HepG2 (cell line): ENCODE measurements around the gene PLD2. TPM values are rescaled to one million over a fixed set of nuclear protein-coding genes. Genes with fewer than 3 reads are reported as not detected.

Experiments
- KLF6 ChIP-seq: IDR thresholded peaks from 2 replicates; pipeline ENCODE4 v1.8.0; 2016; ENCODE audit warnings: missing biosample characterization, missing genetic modification reagents
- RELA ChIP-seq: sonication (generic); formaldehyde crosslinking; IDR thresholded peaks from 2 replicates; pipeline ENCODE4 v1.4.0; 2020; ENCODE audit warnings: missing genetic modification reagents
- SAFB2 ChIP-seq: sonication (generic); formaldehyde crosslinking; IDR thresholded peaks from 2 replicates; pipeline ENCODE4 v1.5.1; 2020; ENCODE audit warnings: missing genetic modification reagents, low read depth, mild to moderate bottlenecking, borderline replicate concordance
- SIN3A ChIP-seq: IDR thresholded peaks from 2 replicates; pipeline ENCODE4 v1.6.1; 2011; ENCODE audit warnings: low read depth, mild to moderate bottlenecking, control low read depth, low read length, borderline replicate concordance
- SMARCE1 ChIP-seq: fragments of 450-650 bp; IDR thresholded peaks from 2 replicates; pipeline ENCODE4 v1.6.1; 2017; ENCODE audit warnings: borderline replicate concordance
- SP2 ChIP-seq: sonication (generic); formaldehyde crosslinking; IDR thresholded peaks from 2 replicates; pipeline ENCODE4 v1.5.1; 2020; ENCODE audit warnings: mild to moderate bottlenecking, missing genetic modification reagents
- SRSF4 ChIP-seq: fragments of 200-400 bp; formaldehyde crosslinking; IDR thresholded peaks from one replicate; pipeline ENCODE4 v1.6.1; 2018; ENCODE audit warnings: mild to moderate bottlenecking, low read depth, low read length, moderate library complexity; ENCODE audit not compliant: poor library complexity, severe bottlenecking
- ZNF138 ChIP-seq: sonication (generic); formaldehyde crosslinking; IDR thresholded peaks from 2 replicates; pipeline ENCODE4 v1.5.0; 2020; ENCODE audit warnings: mild to moderate bottlenecking, low read depth, missing genetic modification reagents
- ZNF234 ChIP-seq: sonication (generic); formaldehyde crosslinking; conservative IDR thresholded peaks from 2 replicates; pipeline ENCODE4 v1.5.1; 2020; ENCODE audit warnings: mild to moderate bottlenecking, missing genetic modification reagents
- ZNF350 ChIP-seq: sonication (generic); formaldehyde crosslinking; IDR thresholded peaks from 2 replicates; pipeline ENCODE4 v1.4.0; 2020; ENCODE audit warnings: mild to moderate bottlenecking, low read depth, missing genetic modification reagents, borderline replicate concordance
- ZNF367 ChIP-seq: sonication (generic); formaldehyde crosslinking; IDR thresholded peaks from 2 replicates; pipeline ENCODE4 v1.4.0; 2020; ENCODE audit warnings: missing genetic modification reagents, borderline replicate concordance
- ZNF530 ChIP-seq: sonication (generic); formaldehyde crosslinking; IDR thresholded peaks from 2 replicates; pipeline ENCODE4 v1.5.0; 2020; ENCODE audit warnings: low read depth, mild to moderate bottlenecking, missing genetic modification reagents
- ZNF737 ChIP-seq: sonication (generic); formaldehyde crosslinking; IDR thresholded peaks from 2 replicates; pipeline ENCODE4 v1.5.0; 2020; ENCODE audit warnings: missing genetic modification reagents, mild to moderate bottlenecking, borderline replicate concordance
- polyA plus RNA-seq, 8 experiments: library from polyadenylated mRNA; depleted of rRNA in 3 of 8; stranded (reverse) in 7 of 8; unstranded in 1 of 8; fragments of >200 nt; fragmentation: Illumina TruSeq in 4 of 8; extraction: Trizol in 4 of 8; gene quantifications; 2 replicates each; pipeline versions ENCODE4 v1.2.1 to v1.2.3, GENCODE V29; 2011 to 2016; ENCODE audit warnings: low read depth in 4 of 8, missing spikeins in 1 of 8, mixed read lengths in 1 of 8; ENCODE audit not compliant: insufficient read depth in 1 of 8
- total RNA-seq, 5 experiments: library from RNA; depleted of rRNA; stranded (reverse); fragments of >200 nt; fragmentation: Illumina TruSeq; extraction: Trizol; gene quantifications; 2 replicates each; pipeline ENCODE4 v1.2.3, GENCODE V29; 2016; ENCODE audit warnings: low read depth in 1 of 5
- TF ChIP-seq, protein P1 (sequence below), 2 experiments: sonication (generic) in 1 of 2; formaldehyde crosslinking in 1 of 2; IDR thresholded peaks; 2 replicates each; pipeline versions ENCODE4 v1.5.1 to v1.6.1; 2011 to 2020; ENCODE audit warnings: borderline replicate concordance in 1 of 2, low read depth in 1 of 2, low read length in 1 of 2, mild to moderate bottlenecking in 1 of 2, missing genetic modification reagents in 1 of 2, moderate library complexity in 1 of 2
- TF ChIP-seq, protein P2 (sequence below): sonication (generic); formaldehyde crosslinking; IDR thresholded peaks from 2 replicates; pipeline ENCODE4 v1.8.0; 2022; ENCODE audit warnings: mild to moderate bottlenecking, missing genetic modification reagents; ENCODE audit not compliant: insufficient replicate concordance
- TF ChIP-seq, protein P3 (sequence below): sonication (generic); formaldehyde crosslinking; IDR thresholded peaks from 2 replicates; pipeline ENCODE4 v1.4.0; 2020; ENCODE audit warnings: mild to moderate bottlenecking, low read depth, missing genetic modification reagents
- TF ChIP-seq, protein P4 (sequence below): sonication (generic); formaldehyde crosslinking; IDR thresholded peaks from 2 replicates; pipeline ENCODE4 v1.8.1; 2022; ENCODE audit warnings: mild to moderate bottlenecking, missing genetic modification reagents
- TF ChIP-seq, protein P5 (sequence below): sonication (generic); formaldehyde crosslinking; IDR thresholded peaks from 2 replicates; pipeline ENCODE4 v1.4.0; 2020; ENCODE audit warnings: missing genetic modification reagents, borderline replicate concordance

Gene PLD2
- total and polyA plus RNA-seq, 2 of the 13 experiments (the other 11 are each of a cell fraction or from before 2014, with no cell fraction given): 13.4 to 29.7 TPM

DNA sequence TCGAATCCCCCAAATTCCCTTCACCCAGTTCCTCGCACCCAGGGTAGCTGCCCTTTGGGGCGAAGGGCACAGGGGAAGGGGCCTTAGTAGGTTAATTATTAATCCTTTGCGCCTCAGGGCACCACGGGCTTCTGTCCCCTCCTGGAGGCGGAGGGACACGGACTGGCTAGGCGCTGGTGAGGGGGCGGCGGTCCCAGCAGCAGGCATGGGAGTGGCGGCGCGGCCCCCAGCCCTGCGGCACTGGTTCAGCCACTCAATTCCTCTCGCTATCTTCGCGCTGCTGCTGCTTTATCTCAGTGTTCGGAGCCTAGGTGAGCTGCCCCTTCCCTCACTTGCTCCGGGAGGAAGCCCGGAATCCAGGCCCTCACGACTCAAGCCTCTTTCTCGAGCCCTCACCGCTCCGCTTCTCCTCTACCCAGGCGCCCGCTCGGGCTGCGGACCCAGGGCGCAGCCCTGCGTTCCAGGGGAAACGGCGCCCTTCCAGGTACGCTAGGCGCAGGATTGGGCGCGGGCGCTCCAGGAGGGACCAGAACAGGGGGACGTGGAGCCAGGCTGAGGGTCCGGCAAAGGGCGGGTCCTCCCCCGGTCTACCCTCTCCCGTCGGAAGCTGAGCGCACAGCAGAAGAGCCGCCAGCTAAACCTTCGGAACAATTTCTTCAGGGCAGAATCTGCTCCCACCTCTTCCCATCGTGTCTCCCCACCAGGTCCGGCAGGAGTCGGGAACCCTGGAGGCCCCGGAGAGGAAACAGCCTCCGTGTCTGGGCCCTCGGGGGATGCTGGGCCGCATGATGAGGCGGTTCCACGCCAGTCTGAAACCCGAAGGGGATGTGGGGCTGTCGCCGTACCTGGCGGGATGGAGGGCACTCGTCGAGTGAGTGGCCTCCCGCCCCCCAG, 17.9 kb upstream of the PLD2 start, which contains the start of gene GLTPD2 (continued):
- TF ChIP-seq, protein P1, sequence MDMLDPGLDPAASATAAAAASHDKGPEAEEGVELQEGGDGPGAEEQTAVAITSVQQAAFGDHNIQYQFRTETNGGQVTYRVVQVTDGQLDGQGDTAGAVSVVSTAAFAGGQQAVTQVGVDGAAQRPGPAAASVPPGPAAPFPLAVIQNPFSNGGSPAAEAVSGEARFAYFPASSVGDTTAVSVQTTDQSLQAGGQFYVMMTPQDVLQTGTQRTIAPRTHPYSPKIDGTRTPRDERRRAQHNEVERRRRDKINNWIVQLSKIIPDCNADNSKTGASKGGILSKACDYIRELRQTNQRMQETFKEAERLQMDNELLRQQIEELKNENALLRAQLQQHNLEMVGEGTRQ (IDR thresholded peaks at IDR 0.05; ENCODE audit: low read depth, low read length): no peak
- TF ChIP-seq, protein P1 (CRISPR knock-in tag; IDR thresholded peaks at IDR 0.05; ENCODE audit: borderline replicate concordance): 0 out of 2 replicates have a peak, but pooled peaks have one; percentile 21
- TF ChIP-seq, protein P2, sequence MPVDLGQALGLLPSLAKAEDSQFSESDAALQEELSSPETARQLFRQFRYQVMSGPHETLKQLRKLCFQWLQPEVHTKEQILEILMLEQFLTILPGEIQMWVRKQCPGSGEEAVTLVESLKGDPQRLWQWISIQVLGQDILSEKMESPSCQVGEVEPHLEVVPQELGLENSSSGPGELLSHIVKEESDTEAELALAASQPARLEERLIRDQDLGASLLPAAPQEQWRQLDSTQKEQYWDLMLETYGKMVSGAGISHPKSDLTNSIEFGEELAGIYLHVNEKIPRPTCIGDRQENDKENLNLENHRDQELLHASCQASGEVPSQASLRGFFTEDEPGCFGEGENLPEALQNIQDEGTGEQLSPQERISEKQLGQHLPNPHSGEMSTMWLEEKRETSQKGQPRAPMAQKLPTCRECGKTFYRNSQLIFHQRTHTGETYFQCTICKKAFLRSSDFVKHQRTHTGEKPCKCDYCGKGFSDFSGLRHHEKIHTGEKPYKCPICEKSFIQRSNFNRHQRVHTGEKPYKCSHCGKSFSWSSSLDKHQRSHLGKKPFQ: peak; percentile 45
- TF ChIP-seq SIN3A (peak; percentile 74; the same call in 1 of the 2 replicates), ZNF350 (peak; percentile 42; the same call in 1 of the 2 replicates), ZNF138 (CRISPR knock-in tag) (no peak; the same call in 1 of the 2 replicates), ZNF367 (CRISPR knock-in tag) (0 out of 2 replicates have a peak, but pooled peaks have one; percentile 38), ZNF234 (CRISPR knock-in tag) (no peak), KLF6 (0 out of 2 replicates have a peak, but pooled peaks have one; percentile 50), ZNF737 (0 out of 2 replicates have a peak, but pooled peaks have one; percentile 16), SRSF4 (no peak), SAFB2 (CRISPR knock-in tag) (peak; percentile 41; the same call in 1 of the 2 replicates), ZNF530 (CRISPR knock-in tag) (no peak), SP2 (CRISPR knock-in tag) (no peak), SMARCE1 (no peak), RELA (CRISPR knock-in tag) (no peak)
- TF ChIP-seq, protein P3, sequence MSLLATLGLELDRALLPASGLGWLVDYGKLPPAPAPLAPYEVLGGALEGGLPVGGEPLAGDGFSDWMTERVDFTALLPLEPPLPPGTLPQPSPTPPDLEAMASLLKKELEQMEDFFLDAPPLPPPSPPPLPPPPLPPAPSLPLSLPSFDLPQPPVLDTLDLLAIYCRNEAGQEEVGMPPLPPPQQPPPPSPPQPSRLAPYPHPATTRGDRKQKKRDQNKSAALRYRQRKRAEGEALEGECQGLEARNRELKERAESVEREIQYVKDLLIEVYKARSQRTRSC (CRISPR knock-in tag): no peak
- TF ChIP-seq, protein P4, sequence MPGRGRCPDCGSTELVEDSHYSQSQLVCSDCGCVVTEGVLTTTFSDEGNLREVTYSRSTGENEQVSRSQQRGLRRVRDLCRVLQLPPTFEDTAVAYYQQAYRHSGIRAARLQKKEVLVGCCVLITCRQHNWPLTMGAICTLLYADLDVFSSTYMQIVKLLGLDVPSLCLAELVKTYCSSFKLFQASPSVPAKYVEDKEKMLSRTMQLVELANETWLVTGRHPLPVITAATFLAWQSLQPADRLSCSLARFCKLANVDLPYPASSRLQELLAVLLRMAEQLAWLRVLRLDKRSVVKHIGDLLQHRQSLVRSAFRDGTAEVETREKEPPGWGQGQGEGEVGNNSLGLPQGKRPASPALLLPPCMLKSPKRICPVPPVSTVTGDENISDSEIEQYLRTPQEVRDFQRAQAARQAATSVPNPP (CRISPR knock-in tag): no peak
- TF ChIP-seq, protein P5, sequence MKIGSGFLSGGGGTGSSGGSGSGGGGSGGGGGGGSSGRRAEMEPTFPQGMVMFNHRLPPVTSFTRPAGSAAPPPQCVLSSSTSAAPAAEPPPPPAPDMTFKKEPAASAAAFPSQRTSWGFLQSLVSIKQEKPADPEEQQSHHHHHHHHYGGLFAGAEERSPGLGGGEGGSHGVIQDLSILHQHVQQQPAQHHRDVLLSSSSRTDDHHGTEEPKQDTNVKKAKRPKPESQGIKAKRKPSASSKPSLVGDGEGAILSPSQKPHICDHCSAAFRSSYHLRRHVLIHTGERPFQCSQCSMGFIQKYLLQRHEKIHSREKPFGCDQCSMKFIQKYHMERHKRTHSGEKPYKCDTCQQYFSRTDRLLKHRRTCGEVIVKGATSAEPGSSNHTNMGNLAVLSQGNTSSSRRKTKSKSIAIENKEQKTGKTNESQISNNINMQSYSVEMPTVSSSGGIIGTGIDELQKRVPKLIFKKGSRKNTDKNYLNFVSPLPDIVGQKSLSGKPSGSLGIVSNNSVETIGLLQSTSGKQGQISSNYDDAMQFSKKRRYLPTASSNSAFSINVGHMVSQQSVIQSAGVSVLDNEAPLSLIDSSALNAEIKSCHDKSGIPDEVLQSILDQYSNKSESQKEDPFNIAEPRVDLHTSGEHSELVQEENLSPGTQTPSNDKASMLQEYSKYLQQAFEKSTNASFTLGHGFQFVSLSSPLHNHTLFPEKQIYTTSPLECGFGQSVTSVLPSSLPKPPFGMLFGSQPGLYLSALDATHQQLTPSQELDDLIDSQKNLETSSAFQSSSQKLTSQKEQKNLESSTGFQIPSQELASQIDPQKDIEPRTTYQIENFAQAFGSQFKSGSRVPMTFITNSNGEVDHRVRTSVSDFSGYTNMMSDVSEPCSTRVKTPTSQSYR (CRISPR knock-in tag): peak; percentile 47; the same call in 1 of the 2 replicates
